Right lobe of liver (tissue), 6 donors: ENCODE results near the gene EXOC4. TPM values are rescaled to one million over a fixed set of nuclear protein-coding genes. Genes with fewer than 3 reads are reported as not detected.

Source experiments
- ATAC-seq, 4 donors: fragments of 200-7000 bp; cut with Tn5 transposase; one replicate each; pipeline ENCODE4 v1.9.1; 2020; ENCODE audit warnings: mild to moderate bottlenecking in 4 of 4, moderate library complexity in 4 of 4
- DNase-seq, 3 donors: peaks; one replicate each; pipeline ENCODE4 v3.0.0-alpha.2; 2020
- H3K27ac ChIP-seq, 3 donors: fragments of 200-600 bp; one replicate each; pipeline ENCODE4 v1.8.0; 2022
- H3K27me3 ChIP-seq, 2 donors: fragments of 200-600 bp; one replicate each; pipeline ENCODE4 v1.8.0; 2022
- H3K36me3 ChIP-seq, 4 donors: fragments of 200-600 bp; sonication (generic) in 1 of 4; one replicate each; pipeline versions ENCODE4 v1.5.1 to v1.8.0; 2017 to 2022; ENCODE audit warnings: control low read depth in 1 of 4
- H3K4me1 ChIP-seq, 4 donors: fragments of 200-600 bp; sonication (generic) in 1 of 4; one replicate each; pipeline versions ENCODE4 v1.5.1 to v1.8.0; 2017 to 2022; ENCODE audit warnings: control low read depth in 1 of 4
- H3K4me3 ChIP-seq, 3 donors: fragments of 200-600 bp; one replicate each; pipeline ENCODE4 v1.8.0; 2022
- H3K9me3 ChIP-seq, 4 donors: fragments of 200-600 bp; sonication (generic) in 1 of 4; one replicate each; pipeline versions ENCODE4 v1.5.1 to v1.8.0; 2017 to 2022; ENCODE audit warnings: control low read depth in 1 of 4
- POLR2A ChIP-seq: fragments of 450-650 bp; IDR thresholded peaks from one replicate; pipeline ENCODE4 v1.6.1; 2017; ENCODE audit warnings: antibody characterized with exemption, mild to moderate bottlenecking
- WGBS: methylation state at CpG from one replicate; pipeline ENCODE4 v1.1.6; 2018; ENCODE audit warnings: low coverage, low lambda C conversion rate; ENCODE audit not compliant: insufficient coverage; ENCODE audit errors: missing lambda C conversion rate; 5-methylcytosine and 5-hydroxymethylcytosine counted together
- intact Hi-C, 2 donors: fragments of 100-400 bp; cut with DNase I; formaldehyde crosslinking; loops; one replicate each; pipeline versions ENCODE4 v1.11.2 to v1.14.1; 2022
- total RNA-seq, 6 experiments: library from RNA; depleted of rRNA in 2 of 6; stranded (reverse); fragments of >200 nt in 2 of 6; fragmentation: NEBNext Ultra II Directional in 3 of 6; extraction: Animal tissue kit (Norgen Biotek cat#: 25700) in 3 of 6; gene quantifications; one replicate each; pipeline versions ENCODE4 v1.1.0 to v1.2.4, GENCODE V29; 2016 to 2023
- TF ChIP-seq, protein P1 (sequence below), 4 donors: fragments of 200-600 bp in 3 of 4; fragments of 450-650 bp in 1 of 4; IDR thresholded peaks; one replicate each; pipeline versions ENCODE4 v1.5.1 to v1.8.0; 2016 to 2022; ENCODE audit warnings: antibody characterized with exemption in 4 of 4, mild to moderate bottlenecking in 2 of 4
- donor health status: DM: no; HTN: yes; CAD: no.
- donor health status: DM: no; HTN: no; CAD: no.
- donor health status: DM: no; HTN: no; CAD: no.
- donor health status: DM: no; HTN: yes; CAD: no.
- donor health status: DM: no; HTN: yes; CAD: no.

Gene EXOC4
- total RNA-seq, 6 experiments from 2014 or later = 23.7 to 33.5 (median 30.0) TPM

DNA sequence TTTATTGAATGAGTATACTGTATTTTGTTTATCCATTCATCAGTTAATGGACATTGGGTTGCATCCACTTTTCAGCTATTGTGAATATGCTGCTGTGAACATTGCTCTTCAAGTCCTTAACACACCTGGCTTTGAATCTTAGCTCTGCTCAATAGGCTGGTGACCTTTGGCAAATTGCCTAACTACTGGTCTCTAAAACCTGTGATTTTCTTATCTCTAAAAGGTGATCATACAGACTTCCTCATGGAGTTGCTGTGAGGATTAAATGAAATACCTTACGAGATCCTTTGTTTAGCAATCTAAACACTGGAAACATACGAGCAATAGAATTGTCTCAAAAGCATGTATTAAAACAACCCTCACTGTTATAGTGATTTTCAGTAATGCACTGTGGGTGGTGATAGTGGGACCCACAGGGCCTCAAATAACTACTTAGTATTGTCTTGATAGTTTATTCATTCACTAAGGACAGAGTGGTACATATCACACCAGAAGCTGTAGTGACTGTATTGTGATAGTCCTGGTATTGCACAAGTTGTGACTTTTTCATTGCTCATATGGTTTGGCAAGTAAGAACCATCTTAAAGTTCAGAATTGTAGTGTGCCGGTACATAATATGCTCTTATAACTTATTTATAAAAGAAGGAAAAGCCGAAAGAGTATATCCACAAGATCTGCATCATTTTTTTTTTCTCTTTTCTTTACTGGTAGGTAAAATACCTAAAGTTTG is 257.6 kb downstream of the EXOC4 start:
- 76% methylated on average over 4 of the region's 4 CpGs for WGBS
- DNase-seq = no peak
- Histone ChIP-seq H3K9me3 (no peaks in the 10 kb centered on the region), H3K27ac (no peak overlapping the region), H3K27me3 (no peaks in the 10 kb centered on the region), H3K36me3 (no peaks in the 10 kb centered on the region), H3K4me1 (no peaks in the 10 kb centered on the region), H3K4me3 (no peak overlapping the region)
- ATAC-seq = no peak
- intact Hi-C loops = no loop called here
- no peak for TF ChIP-seq POLR2A
- TF ChIP-seq, protein P1, sequence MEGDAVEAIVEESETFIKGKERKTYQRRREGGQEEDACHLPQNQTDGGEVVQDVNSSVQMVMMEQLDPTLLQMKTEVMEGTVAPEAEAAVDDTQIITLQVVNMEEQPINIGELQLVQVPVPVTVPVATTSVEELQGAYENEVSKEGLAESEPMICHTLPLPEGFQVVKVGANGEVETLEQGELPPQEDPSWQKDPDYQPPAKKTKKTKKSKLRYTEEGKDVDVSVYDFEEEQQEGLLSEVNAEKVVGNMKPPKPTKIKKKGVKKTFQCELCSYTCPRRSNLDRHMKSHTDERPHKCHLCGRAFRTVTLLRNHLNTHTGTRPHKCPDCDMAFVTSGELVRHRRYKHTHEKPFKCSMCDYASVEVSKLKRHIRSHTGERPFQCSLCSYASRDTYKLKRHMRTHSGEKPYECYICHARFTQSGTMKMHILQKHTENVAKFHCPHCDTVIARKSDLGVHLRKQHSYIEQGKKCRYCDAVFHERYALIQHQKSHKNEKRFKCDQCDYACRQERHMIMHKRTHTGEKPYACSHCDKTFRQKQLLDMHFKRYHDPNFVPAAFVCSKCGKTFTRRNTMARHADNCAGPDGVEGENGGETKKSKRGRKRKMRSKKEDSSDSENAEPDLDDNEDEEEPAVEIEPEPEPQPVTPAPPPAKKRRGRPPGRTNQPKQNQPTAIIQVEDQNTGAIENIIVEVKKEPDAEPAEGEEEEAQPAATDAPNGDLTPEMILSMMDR (IDR thresholded peaks at IDR 0.05) = no peak

DNA sequence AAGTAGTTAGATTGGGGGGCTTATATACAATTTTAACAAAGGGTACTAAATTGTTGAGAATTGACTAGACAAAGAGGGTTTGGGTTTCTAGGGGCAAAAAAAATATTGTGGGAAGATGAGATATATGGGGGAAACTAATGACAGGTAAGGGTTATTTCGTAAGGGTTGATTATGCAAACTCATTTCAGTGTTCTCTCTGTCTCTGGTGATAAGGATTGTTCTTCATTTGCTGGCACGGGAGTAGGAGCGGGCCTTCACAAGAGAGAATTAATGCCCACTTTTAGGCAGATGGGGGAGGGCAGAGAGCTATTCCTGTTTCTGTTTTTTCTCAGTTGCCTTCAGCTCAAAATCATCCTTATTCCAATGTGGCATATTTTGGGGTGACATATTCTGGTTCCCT is 258.4 kb downstream of the EXOC4 start:
- Histone ChIP-seq H3K27ac (no peak overlapping the region), H3K27me3 (no peaks in the 10 kb centered on the region), H3K36me3 (no peaks in the 10 kb centered on the region), H3K9me3 (no peaks in the 10 kb centered on the region), H3K4me3 (no peak overlapping the region), H3K4me1 (no peaks in the 10 kb centered on the region)
- ATAC-seq (no peak), DNase-seq (no peak)
- WGBS = 75% methylated on average over 3 of the region's 3 CpGs
- no peak for TF ChIP-seq POLR2A
- TF ChIP-seq, protein P1 (IDR thresholded peaks at IDR 0.05) = no peak
- intact Hi-C loops = no loop called here

DNA sequence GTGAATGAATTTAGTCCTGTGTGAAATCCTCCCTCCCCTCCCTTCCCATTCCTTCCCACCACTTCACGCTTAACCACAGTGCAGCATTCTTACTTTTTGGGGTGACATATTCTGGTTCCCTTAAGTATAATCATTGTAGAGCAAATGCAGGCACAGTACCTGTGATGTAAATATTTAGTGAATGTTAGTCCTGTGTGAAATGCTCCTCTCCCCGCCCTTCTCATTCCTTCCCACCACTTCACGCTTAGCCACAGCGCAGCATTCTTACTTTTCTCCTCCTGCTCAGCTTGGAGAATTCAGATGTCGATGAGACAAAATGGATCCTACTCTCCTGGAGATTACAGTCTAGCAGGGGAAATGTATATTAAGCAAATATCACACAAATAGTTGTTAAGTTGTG is 258.8 kb downstream of the EXOC4 start:
- Histone ChIP-seq H3K4me3 (no peak overlapping the region), H3K27ac (no peak overlapping the region), H3K4me1 (no peaks in the 10 kb centered on the region), H3K27me3 (no peaks in the 10 kb centered on the region), H3K36me3 (no peaks in the 10 kb centered on the region), H3K9me3 (no peaks in the 10 kb centered on the region)
- WGBS = 89% methylated on average over 5 of the region's 5 CpGs
- intact Hi-C loops = no loop called here
- DNase-seq = no peak
- no peak for ATAC-seq
- TF ChIP-seq, protein P1 (IDR thresholded peaks at IDR 0.05) = no peak
- TF ChIP-seq POLR2A = no peak

DNA sequence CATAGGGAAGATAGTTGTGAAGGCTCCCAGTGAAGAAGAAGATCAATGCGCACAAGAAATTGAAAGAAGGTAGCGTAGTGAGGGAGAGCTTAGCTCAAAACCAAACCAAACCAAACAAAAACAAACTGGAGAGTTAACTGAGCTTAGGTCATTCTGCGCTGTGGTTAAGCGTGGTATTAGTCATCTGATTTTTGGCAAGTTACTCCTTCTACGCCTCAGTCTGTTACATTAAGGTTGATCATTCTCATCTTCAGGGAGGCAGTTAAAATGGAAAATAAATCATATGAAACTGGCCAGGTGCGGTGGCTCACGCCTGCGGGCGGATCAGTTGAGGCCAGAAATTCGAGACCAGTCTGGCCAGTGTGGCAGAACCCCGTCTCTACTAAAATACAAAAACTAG is 259.7 kb downstream of the EXOC4 start:
- Histone ChIP-seq H3K27ac (no peak overlapping the region), H3K9me3 (no peaks in the 10 kb centered on the region), H3K4me1 (no peaks in the 10 kb centered on the region), H3K36me3 (no peaks in the 10 kb centered on the region), H3K27me3 (no peaks in the 10 kb centered on the region), H3K4me3 (no peak overlapping the region)
- 95% methylated on average over 10 of the region's 11 CpGs for WGBS
- intact Hi-C loops = no loop called here
- DNase-seq (no peak), ATAC-seq (no peak)
- TF ChIP-seq, protein P1 (IDR thresholded peaks at IDR 0.05) = no peak
- TF ChIP-seq POLR2A = no peak
